CD4-positive, alpha-beta T cell (primary cell): ENCODE data around the gene DDX31. TPM values are rescaled to one million over a fixed set of nuclear protein-coding genes. Genes with fewer than 3 reads are reported as not detected.

Source experiments
- ATAC-seq: fragments of 200-7000 bp; cut with Tn5 transposase; one replicate; pipeline ENCODE4 v1.10.0; 2022; ENCODE audit warnings: mild to moderate bottlenecking; ENCODE audit not compliant: poor library complexity
- CTCF ChIA-PET: fragments of 350-600 bp; sonication (Branson Sonifier 250); formaldehyde crosslinking; loops from one replicate; lab custom pipeline; 2021; ENCODE audit warnings: antibody characterized with exemption, inconsistent platforms; lab: Charles Lee
- POLR2A ChIA-PET: fragments of 350-600 bp; sonication (Branson Sonifier 250); formaldehyde crosslinking; loops from one replicate; lab custom pipeline; 2021; ENCODE audit warnings: antibody characterized with exemption, inconsistent platforms; lab: Charles Lee
- DNase-seq, 14 experiments: peaks; one replicate each; pipeline ENCODE4 v3.0.0-alpha.2; 2013 to 2020; ENCODE audit warnings: mixed read lengths in 2 of 14
- H3K27ac ChIP-seq, 2 donors: one replicate each; pipeline versions ENCODE4 v1.5.1 to v1.7.0; 2013; ENCODE audit warnings: low read length in 2 of 2, low read depth in 1 of 2, mild to moderate bottlenecking in 1 of 2
- H3K27me3 ChIP-seq, 2 experiments: 1 replicate in 1 of 2; 2 replicates in 1 of 2; pipeline versions ENCODE4 v1.6.1 to v1.7.0; 2013; ENCODE audit warnings: low read length in 2 of 2, control low read depth in 1 of 2, mild to moderate bottlenecking in 1 of 2, moderate library complexity in 1 of 2; ENCODE audit not compliant: insufficient read depth in 2 of 2, control insufficient read depth in 1 of 2
- H3K36me3 ChIP-seq: one replicate; pipeline ENCODE4 v1.6.1; 2013; ENCODE audit warnings: low read length, control low read depth; ENCODE audit not compliant: insufficient read depth
- H3K4me1 ChIP-seq: one replicate; pipeline ENCODE4 v1.6.1; 2013; ENCODE audit warnings: low read length, control low read depth; ENCODE audit not compliant: insufficient read depth
- H3K4me3 ChIP-seq: one replicate; pipeline ENCODE4 v1.5.1; 2013; ENCODE audit warnings: mild to moderate bottlenecking, low read length, moderate library complexity
- H3K9me3 ChIP-seq, 2 experiments: 1 replicate in 1 of 2; 2 replicates in 1 of 2; pipeline versions ENCODE4 v1.6.1 to v1.7.0; 2013; ENCODE audit warnings: low read length in 2 of 2, mild to moderate bottlenecking in 2 of 2, control low read depth in 1 of 2, moderate library complexity in 1 of 2; ENCODE audit not compliant: control insufficient read depth in 1 of 2, insufficient read depth in 1 of 2
- H3K27ac Mint-ChIP-seq: one replicate; pipeline ENCODE4 v1.8.0; 2020; ENCODE audit warnings: mixed read lengths
- H3K27me3 Mint-ChIP-seq: one replicate; pipeline ENCODE4 v1.8.0; 2021; ENCODE audit warnings: mixed read lengths
- H3K36me3 Mint-ChIP-seq: one replicate; pipeline ENCODE4 v1.8.0; 2021; ENCODE audit warnings: low read depth, mixed read lengths
- H3K4me1 Mint-ChIP-seq: one replicate; pipeline ENCODE4 v1.8.0; 2021; ENCODE audit warnings: low read depth, mixed read lengths
- H3K4me3 Mint-ChIP-seq: one replicate; pipeline ENCODE4 v1.8.0; 2020; ENCODE audit warnings: mild to moderate bottlenecking, mixed read lengths
- H3K9me3 Mint-ChIP-seq: one replicate; pipeline ENCODE4 v1.8.0; 2020; ENCODE audit warnings: mixed read lengths
- intact Hi-C, 2 experiments: fragments of 100-400 bp; cut with DNase I in 1 of 2; cut with micrococcal nuclease in 1 of 2; formaldehyde crosslinking; loops; one replicate each; pipeline versions ENCODE4 v1.15.1 to v1.9.0; 2023 to 2025; cut with DNase I, micrococcal nuclease
- total RNA-seq, 174 experiments: library from RNA in 2 of 174; stranded (reverse) in 2 of 174; gene quantifications; one replicate each; pipeline ENCODE4 v1.2.3 and lab custom pipeline; 2021 to 2026
- TF ChIP-seq, protein P1 (sequence below): fragments of 200-600 bp; IDR thresholded peaks from one replicate; pipeline ENCODE4 v1.8.0; 2022; ENCODE audit warnings: antibody characterized with exemption, mild to moderate bottlenecking

DDX31 gene
- total RNA-seq, 2 experiments from 2014 or later, result 11.0 to 11.3 TPM

DNA sequence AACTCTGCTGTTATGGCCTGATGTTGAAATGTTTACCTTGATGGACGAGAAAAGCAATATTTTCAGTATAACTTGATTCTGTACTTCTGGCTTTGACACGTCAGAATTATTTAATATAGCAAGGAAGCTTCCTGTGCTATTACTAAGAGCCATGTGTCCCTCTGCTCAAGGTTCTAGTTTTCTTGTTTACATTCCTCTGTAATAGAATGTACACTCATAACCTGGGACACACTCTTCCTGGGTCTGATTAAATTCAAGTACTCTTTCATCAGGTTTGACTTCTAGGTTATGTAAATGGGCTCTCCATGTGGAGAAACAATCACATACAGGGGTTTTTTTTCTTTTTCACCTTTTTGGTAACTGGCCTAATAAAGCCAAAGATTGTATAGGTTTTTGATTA, 33.6 kb upstream of the DDX31 start:
- Mint-ChIP-seq H3K4me3 (no peak overlapping the region), H3K4me1 (no peaks in the 10 kb centered on the region), H3K27ac (no peak overlapping the region), H3K27me3 (peaks cover 26% of the 10 kb centered on the region), H3K9me3 (peaks cover 3% of the 10 kb centered on the region), H3K36me3 (no peaks in the 10 kb centered on the region)
- DNase-seq (no peak), ATAC-seq (no peak)
- ChIA-PET POLR2A (no interaction called here), CTCF (interaction anchor here (1.1 kb wide), 1 partner anchor 9 kb away, joined by 3 read pairs; no protein-coding TSS in a partner anchor)
- H3K4me3 ChIP-seq, result no peak overlapping the region
- TF ChIP-seq, protein P1, sequence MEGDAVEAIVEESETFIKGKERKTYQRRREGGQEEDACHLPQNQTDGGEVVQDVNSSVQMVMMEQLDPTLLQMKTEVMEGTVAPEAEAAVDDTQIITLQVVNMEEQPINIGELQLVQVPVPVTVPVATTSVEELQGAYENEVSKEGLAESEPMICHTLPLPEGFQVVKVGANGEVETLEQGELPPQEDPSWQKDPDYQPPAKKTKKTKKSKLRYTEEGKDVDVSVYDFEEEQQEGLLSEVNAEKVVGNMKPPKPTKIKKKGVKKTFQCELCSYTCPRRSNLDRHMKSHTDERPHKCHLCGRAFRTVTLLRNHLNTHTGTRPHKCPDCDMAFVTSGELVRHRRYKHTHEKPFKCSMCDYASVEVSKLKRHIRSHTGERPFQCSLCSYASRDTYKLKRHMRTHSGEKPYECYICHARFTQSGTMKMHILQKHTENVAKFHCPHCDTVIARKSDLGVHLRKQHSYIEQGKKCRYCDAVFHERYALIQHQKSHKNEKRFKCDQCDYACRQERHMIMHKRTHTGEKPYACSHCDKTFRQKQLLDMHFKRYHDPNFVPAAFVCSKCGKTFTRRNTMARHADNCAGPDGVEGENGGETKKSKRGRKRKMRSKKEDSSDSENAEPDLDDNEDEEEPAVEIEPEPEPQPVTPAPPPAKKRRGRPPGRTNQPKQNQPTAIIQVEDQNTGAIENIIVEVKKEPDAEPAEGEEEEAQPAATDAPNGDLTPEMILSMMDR, result no peak
- no peaks in the 10 kb centered on the region for H3K27me3 ChIP-seq
- peaks cover 1 to 5% of the 10 kb centered on the region in 2 experiments for H3K9me3 ChIP-seq
- intact Hi-C loops, result no loop called here
- H3K36me3 ChIP-seq, result no peaks in the 10 kb centered on the region
- H3K27ac ChIP-seq, result no peak overlapping the region
- no peaks in the 10 kb centered on the region for H3K4me1 ChIP-seq

DNA sequence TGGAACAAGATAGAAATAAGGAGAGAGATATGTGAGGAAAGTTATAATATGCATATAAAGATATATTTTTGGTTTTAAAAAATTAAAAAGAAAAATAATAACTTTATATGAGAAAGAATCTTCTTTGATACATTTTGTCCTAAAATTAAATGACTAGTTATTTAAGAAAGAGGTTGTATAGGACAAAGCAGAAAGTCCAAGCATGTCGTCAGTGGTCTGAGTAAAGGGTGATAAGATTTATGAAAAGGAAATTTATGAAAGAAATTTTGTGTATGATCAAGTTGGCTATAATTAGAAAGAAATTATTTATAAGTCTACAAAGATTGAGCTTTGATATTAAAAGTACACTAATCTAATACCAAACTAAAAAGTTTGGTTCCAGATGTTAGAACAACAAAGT, 32.5 kb upstream of the DDX31 start:
- H3K4me1 Mint-ChIP-seq, result no peaks in the 10 kb centered on the region
- Histone ChIP-seq H3K36me3 (no peaks in the 10 kb centered on the region), H3K27ac (no peak overlapping the region), H3K4me3 (no peak overlapping the region), H3K9me3 (peaks cover 5 to 12% of the 10 kb centered on the region in 2 experiments), H3K4me1 (no peaks in the 10 kb centered on the region), H3K27me3 (no peaks in the 10 kb centered on the region)
- intact Hi-C loops, result no loop called here
- no peak overlapping the region for H3K27ac Mint-ChIP-seq
- ChIA-PET CTCF (no interaction called here), POLR2A (no interaction called here)
- peaks cover 26% of the 10 kb centered on the region for H3K27me3 Mint-ChIP-seq
- DNase-seq, result no peak
- no peak for ATAC-seq
- no peak overlapping the region for H3K4me3 Mint-ChIP-seq
- TF ChIP-seq, protein P1, result no peak
- H3K9me3 Mint-ChIP-seq, result peaks cover 7% of the 10 kb centered on the region
- H3K36me3 Mint-ChIP-seq, result no peaks in the 10 kb centered on the region

DNA sequence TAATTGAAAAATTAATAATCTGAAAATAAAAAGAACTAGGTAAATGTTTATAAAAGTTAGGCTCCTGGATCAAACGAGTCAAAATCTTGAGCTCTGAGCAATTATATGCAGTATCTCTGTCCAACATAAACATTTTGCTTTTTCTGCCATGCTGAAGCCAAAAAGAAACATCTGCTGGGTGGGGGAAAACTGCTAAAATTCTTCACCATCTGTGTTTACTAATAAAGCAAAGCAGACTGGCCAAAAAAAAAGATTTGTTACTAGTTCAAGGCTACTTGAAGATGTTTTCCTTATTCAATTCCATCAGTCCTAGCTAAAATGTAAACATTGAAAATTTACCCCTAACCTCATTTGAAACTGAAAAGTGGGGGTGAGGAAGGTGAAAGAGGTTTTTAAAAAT, 30.2 kb upstream of the DDX31 start:
- Histone ChIP-seq H3K27me3 (no peaks in the 10 kb centered on the region), H3K4me1 (no peaks in the 10 kb centered on the region), H3K36me3 (no peaks in the 10 kb centered on the region), H3K27ac (no peak overlapping the region), H3K9me3 (peaks cover 10 to 28% of the 10 kb centered on the region in 2 experiments), H3K4me3 (no peak overlapping the region)
- DNase-seq, result no peak
- peaks cover 12% of the 10 kb centered on the region for H3K9me3 Mint-ChIP-seq
- no peak overlapping the region for H3K4me3 Mint-ChIP-seq
- intact Hi-C loops, result loop anchor here in 1 of 2 experiments (5.0 kb wide), 1 partner anchor 97 kb away; no protein-coding TSS in a partner anchor
- CTCF ChIA-PET, result no interaction called here
- peaks cover 5% of the 10 kb centered on the region for H3K36me3 Mint-ChIP-seq
- POLR2A ChIA-PET, result no interaction called here
- no peak for ATAC-seq
- no peak overlapping the region for H3K27ac Mint-ChIP-seq
- no peaks in the 10 kb centered on the region for H3K4me1 Mint-ChIP-seq
- H3K27me3 Mint-ChIP-seq, result peaks cover 10% of the 10 kb centered on the region
- TF ChIP-seq, protein P1, result no peak
